Activated naive CD8-positive, alpha-beta T cell treated with anti-CD3 and anti-CD28 coated beads, Interleukin-2, amount 50 U/mL, for 24 hours (primary cell): ENCODE results near the gene TRMT1.

Source experiments
- ATAC-seq: fragments of 150-1000 bp; cut with Tn5 transposase; one replicate; pipeline ENCODE4 v1.10.0; 2021
- DNase-seq: peaks from one replicate; pipeline ENCODE4 v3.0.0; 2021
- H3K27ac Mint-ChIP-seq: one replicate; pipeline ENCODE4 v1.8.0; 2021; ENCODE audit warnings: mild to moderate bottlenecking, mixed read lengths
- H3K27me3 Mint-ChIP-seq: one replicate; pipeline ENCODE4 v1.8.0; 2021; ENCODE audit warnings: mixed read lengths
- H3K36me3 Mint-ChIP-seq: one replicate; pipeline ENCODE4 v1.8.0; 2021; ENCODE audit warnings: low read depth, mixed read lengths
- H3K4me1 Mint-ChIP-seq: one replicate; pipeline ENCODE4 v1.8.0; 2021; ENCODE audit warnings: mixed read lengths
- H3K4me3 Mint-ChIP-seq: one replicate; pipeline ENCODE4 v1.8.0; 2021; ENCODE audit warnings: mild to moderate bottlenecking, moderate library complexity, mixed read lengths
- H3K9me3 Mint-ChIP-seq: one replicate; pipeline ENCODE4 v1.8.0; 2021; ENCODE audit warnings: mixed read lengths

Gene TRMT1

GRCh38 chr19:13058951-13059660, 57.4 kb downstream of the TRMT1 start:
- H3K27ac Mint-ChIP-seq, result no peak overlapping the region
- no peaks in the 10 kb centered on the region for H3K9me3 Mint-ChIP-seq
- H3K36me3 Mint-ChIP-seq, result no peaks in the 10 kb centered on the region
- H3K4me3 Mint-ChIP-seq, result no peak overlapping the region
- ATAC-seq (no peak), DNase-seq (no peak)
- peaks cover 5% of the 10 kb centered on the region for H3K4me1 Mint-ChIP-seq
- H3K27me3 Mint-ChIP-seq, result peaks cover 14% of the 10 kb centered on the region

GRCh38 chr19:13057744-13058143, 58.8 kb downstream of the TRMT1 start:
- Mint-ChIP-seq H3K36me3 (no peaks in the 10 kb centered on the region), H3K9me3 (no peaks in the 10 kb centered on the region), H3K4me1 (peaks cover 5% of the 10 kb centered on the region), H3K27me3 (peaks cover 12% of the 10 kb centered on the region), H3K4me3 (no peak overlapping the region), H3K27ac (no peak overlapping the region)
- DNase-seq (no peak), ATAC-seq (no peak)

- ATAC-seq (no peak), DNase-seq (no peak)
- H3K36me3 Mint-ChIP-seq, result no peaks in the 10 kb centered on the region
- no peak overlapping the region for H3K27ac Mint-ChIP-seq
- no peaks in the 10 kb centered on the region for H3K9me3 Mint-ChIP-seq
- H3K4me3 Mint-ChIP-seq, result no peak overlapping the region
- H3K4me1 Mint-ChIP-seq, result peaks cover 5% of the 10 kb centered on the region
- H3K27me3 Mint-ChIP-seq, result peaks cover 9% of the 10 kb centered on the region
Measured at GRCh38 chr19:13057147-13057572, 59.4 kb downstream of the TRMT1 start.

- DNase-seq (no peak), ATAC-seq (no peak)
- Mint-ChIP-seq H3K9me3 (no peaks in the 10 kb centered on the region), H3K36me3 (no peaks in the 10 kb centered on the region), H3K27ac (no peak overlapping the region), H3K4me3 (no peak overlapping the region), H3K4me1 (peaks cover 9% of the 10 kb centered on the region), H3K27me3 (peaks cover 4% of the 10 kb centered on the region)
Measured at GRCh38 chr19:13056052-13056660, 60.4 kb downstream of the TRMT1 start.

DNA sequence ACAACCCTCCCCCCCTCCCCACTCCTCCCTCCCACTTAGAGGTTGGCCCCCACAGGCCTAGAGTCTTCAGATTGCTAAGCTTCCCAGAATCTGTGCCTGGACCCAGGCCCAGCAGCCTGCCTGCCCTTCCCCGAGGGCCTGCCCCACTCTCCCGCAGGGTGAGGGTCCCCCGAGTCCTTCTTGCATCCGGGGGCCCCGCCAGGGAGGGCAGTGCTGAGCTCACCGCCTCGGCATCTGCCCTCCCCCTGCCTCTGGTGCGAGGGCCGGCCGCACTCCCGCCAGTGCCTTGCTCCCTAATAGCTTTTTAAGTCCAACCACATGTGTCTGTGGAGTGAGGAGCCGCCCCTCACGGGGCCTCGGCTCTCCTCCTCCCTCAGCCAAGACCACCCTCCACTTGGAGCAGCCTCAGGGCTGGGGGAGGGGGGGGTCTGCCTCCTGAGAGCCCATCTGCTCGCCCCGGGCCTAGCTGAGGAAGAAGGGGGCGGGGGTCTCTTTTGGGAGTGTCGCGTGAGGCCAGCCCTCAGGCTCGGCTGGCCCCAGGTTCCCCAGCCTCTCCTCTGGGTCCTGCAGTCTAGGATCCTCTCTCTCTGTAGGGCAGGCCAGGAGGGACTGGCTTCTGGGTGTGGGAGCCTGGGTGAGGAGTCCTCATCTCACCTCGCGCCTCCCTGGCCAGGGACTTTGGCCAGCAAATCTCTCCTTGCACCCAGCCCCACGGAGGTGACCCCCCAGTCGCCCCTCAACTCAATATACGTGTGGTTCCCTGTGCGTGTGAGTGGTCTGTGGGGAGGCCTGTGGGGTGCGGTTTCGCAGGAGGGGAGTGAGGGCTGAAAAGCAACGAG, 61.1 kb downstream of the TRMT1 start:
- Mint-ChIP-seq H3K27me3 (no peaks in the 10 kb centered on the region), H3K4me1 (peaks cover 9% of the 10 kb centered on the region), H3K9me3 (no peaks in the 10 kb centered on the region), H3K4me3 (no peak overlapping the region), H3K27ac (no peak overlapping the region), H3K36me3 (no peaks in the 10 kb centered on the region)
- ATAC-seq (no peak), DNase-seq (no peak)
